Middle frontal gyrus (tissue), 1 donor: ENCODE data around the gene UBE2K.
"Not testable (repeated sequence)": the region's sequence is repeated elsewhere in the genome, so short reads cannot be mapped to it uniquely, and the experiment has no call there.

Source experiments
- DNase-seq: peaks from one replicate; pipeline ENCODE4 v3.0.0-alpha.2; 2015; ENCODE audit warnings: low spot score; ENCODE audit errors: extremely low spot score

The UBE2K gene

GRCh38 chr4:39721788-39722187, 23.9 kb downstream of the UBE2K start:
- no peak for DNase-seq

GRCh38 chr4:39729557-39729956, 31.6 kb downstream of the UBE2K start:
- DNase-seq, result no peak

GRCh38 chr4:39730072-39730471, 32.1 kb downstream of the UBE2K start:
- DNase-seq, result no peak

GRCh38 chr4:39731908-39732307, 34.0 kb downstream of the UBE2K start:
- DNase-seq, result no peak

GRCh38 chr4:39732728-39733127, 34.8 kb downstream of the UBE2K start:
- no peak for DNase-seq

- DNase-seq, result not testable (repeated sequence)
These were observed 41.7 kb downstream of the UBE2K start for GRCh38 chr4:39739591-39739990.

GRCh38 chr4:39741401-39741800, 43.5 kb downstream of the UBE2K start:
- no peak for DNase-seq

- no peak for DNase-seq
These were observed 48.0 kb downstream of the UBE2K start for GRCh38 chr4:39745920-39746319.

- no peak for DNase-seq
These were observed 52.3 kb downstream of the UBE2K start for GRCh38 chr4:39750216-39750615.

- no peak for DNase-seq
These were observed 56.4 kb downstream of the UBE2K start for GRCh38 chr4:39754309-39754708.

- DNase-seq, result no peak
These were observed 58.2 kb downstream of the UBE2K start for GRCh38 chr4:39756159-39756558.

GRCh38 chr4:39758176-39758575, 60.2 kb downstream of the UBE2K start:
- no peak for DNase-seq

GRCh38 chr4:39759569-39759968, 61.6 kb downstream of the UBE2K start:
- DNase-seq, result no peak

GRCh38 chr4:39761005-39761667, 63.2 kb downstream of the UBE2K start:
- DNase-seq, result no peak

- no peak for DNase-seq
These were observed 66.0 kb downstream of the UBE2K start for GRCh38 chr4:39763714-39764572.

- no peak for DNase-seq
These were observed 72.1 kb downstream of the UBE2K start for GRCh38 chr4:39770005-39770404.

- DNase-seq, result no peak
These were observed 72.5 kb downstream of the UBE2K start for GRCh38 chr4:39770471-39770870.

- no peak for DNase-seq
These were observed 73.2 kb downstream of the UBE2K start for GRCh38 chr4:39770969-39771724.

GRCh38 chr4:39781988-39782387, 84.1 kb downstream of the UBE2K start:
- not testable (repeated sequence) for DNase-seq

- DNase-seq, result no peak
These were observed 87.1 kb downstream of the UBE2K start for GRCh38 chr4:39785083-39785482.

GRCh38 chr4:39786838-39787237, 88.9 kb downstream of the UBE2K start:
- no peak for DNase-seq

- no peak for DNase-seq
These were observed 94.2 kb downstream of the UBE2K start for GRCh38 chr4:39792128-39792527.
